ENCODE data around the gene PECR. TPM values are rescaled to one million over a fixed set of nuclear protein-coding genes. Genes with fewer than 3 reads are reported as not detected.

The PECR gene
- total RNA-seq, 1 experiment from 2014 or later = 16.3 TPM

DNA sequence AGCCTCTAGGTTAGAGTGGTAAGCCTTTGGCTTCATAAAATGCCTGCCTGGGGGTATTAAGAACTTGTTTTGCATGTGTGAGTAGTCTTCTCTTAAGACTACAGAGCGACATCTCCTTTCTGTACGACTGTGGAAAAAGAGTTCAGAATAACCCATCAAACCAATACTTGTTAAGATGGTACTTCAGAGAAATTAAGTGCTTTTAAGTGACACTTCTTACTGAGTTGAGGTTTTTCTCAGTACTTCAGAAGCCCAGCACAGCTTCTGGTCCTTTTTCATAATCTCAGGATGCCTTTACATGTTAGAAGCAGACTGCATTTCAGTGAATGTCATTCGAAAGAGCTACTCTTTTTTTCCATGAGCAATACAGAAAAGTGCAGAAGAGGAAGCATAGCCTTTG, 38.4 kb upstream of the PECR start:
- ChIA-PET RAD21 (ENCODE audit: low non-redundant PET in 1 of 2, low total read pairs in 2 of 2, uncharacterized antibody in 2 of 2, unreplicated experiment in 2 of 2) (no interaction called here), CTCF (no interaction called here), POLR2A (no interaction called here)
- Histone ChIP-seq H3K4me2 (ENCODE audit: low read length) (no peak overlapping the region), H3K9me2 (ENCODE audit: insufficient read depth) (no peaks in the 10 kb centered on the region), H3K4me1 (ENCODE audit: control insufficient read depth in 1 of 2, insufficient read depth in 2 of 2, low read length in 2 of 2) (peaks cover 0 to 4% of the 10 kb centered on the region in 2 experiments; a peak in 1 of 4 replicates), H3K9me3 (ENCODE audit: control insufficient read depth in 1 of 2, insufficient read depth in 1 of 2, low read depth in 1 of 2, low read length in 2 of 2) (no peaks in the 10 kb centered on the region), H2AFZ (ENCODE audit: low read depth, low read length, poor library complexity, severe bottlenecking) (no peak overlapping the region), H3K4me3 (replicated peaks in 1 of 2; ENCODE audit: low read depth in 1 of 2, low read length in 2 of 2) (no peak overlapping the region), H3K9ac (ENCODE audit: low read length) (no peak overlapping the region), H3K79me2 (ENCODE audit: insufficient read depth, low read length) (peaks cover 100% of the 10 kb centered on the region), H3K27me3 (ENCODE audit: insufficient read depth, low read length) (no peaks in the 10 kb centered on the region), H3K27ac (ENCODE audit: low read depth, low read length) (no peak overlapping the region), H4K20me1 (ENCODE audit: insufficient read depth) (peaks cover 34% of the 10 kb centered on the region; the same call in 1 of the 2 replicates), H3K36me3 (ENCODE audit: control insufficient read depth in 1 of 2, insufficient read depth in 2 of 2, low read length in 2 of 2) (peaks cover 76 to 90% of the 10 kb centered on the region in 2 experiments)
- DNase-seq (ENCODE audit: low read depth, low spot score) (no peak), ATAC-seq (no peak)
- intact Hi-C loops (cut with micrococcal nuclease) = no loop called here
- TF ChIP-seq YY1 (IDR thresholded peaks at IDR 0.05; ENCODE audit: extremely low read depth, insufficient replicate concordance, low read depth, low read length) (no peak), EZH2phosphoT487 (IDR thresholded peaks at IDR 0.05; ENCODE audit: borderline replicate concordance) (no peak), POLR2A (IDR thresholded peaks at IDR 0.05; ENCODE audit: borderline replicate concordance, extremely low read depth, insufficient read depth, insufficient read length) (no peak)
- no TSS peak for BruUV-seq (replicated peaks)

DNA sequence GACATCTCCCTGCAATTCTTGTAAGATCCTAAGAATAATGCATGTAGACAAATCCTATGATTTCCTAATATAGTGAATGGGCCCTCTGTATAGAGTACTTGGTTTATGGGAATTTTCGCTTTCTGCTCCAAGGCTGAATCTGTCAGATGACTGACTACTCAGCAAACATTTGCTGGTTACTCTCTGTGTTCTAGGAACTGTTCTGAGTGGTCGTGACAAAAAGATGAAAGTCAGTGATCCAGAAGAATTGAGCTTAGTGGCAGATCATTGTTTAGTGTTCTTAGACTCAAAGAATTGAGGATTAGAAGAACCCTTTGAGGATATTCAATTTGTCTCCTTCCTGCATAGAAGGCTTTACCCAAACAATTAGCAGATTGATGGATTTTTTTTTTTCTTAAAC, 37.5 kb upstream of the PECR start:
- POLR2A ChIA-PET = no interaction called here
- no peak overlapping the region for H2AFZ ChIP-seq (ENCODE audit: low read depth, low read length, poor library complexity, severe bottlenecking)
- H4K20me1 ChIP-seq (ENCODE audit: insufficient read depth) = peaks cover 38% of the 10 kb centered on the region; the same call in 1 of the 2 replicates
- ATAC-seq (no peak), DNase-seq (ENCODE audit: low read depth, low spot score) (no peak)
- H3K4me1 ChIP-seq (ENCODE audit: control insufficient read depth in 1 of 2, insufficient read depth in 2 of 2, low read length in 2 of 2) = peaks cover under 1 to 10% of the 10 kb centered on the region in 2 experiments; a peak in 1 of 4 replicates
- H3K4me2 ChIP-seq (ENCODE audit: low read length) = no peak overlapping the region
- H3K9me2 ChIP-seq (ENCODE audit: insufficient read depth) = no peaks in the 10 kb centered on the region
- H3K79me2 ChIP-seq (ENCODE audit: insufficient read depth, low read length) = peaks cover 94% of the 10 kb centered on the region
- no peaks in the 10 kb centered on the region for H3K27me3 ChIP-seq (ENCODE audit: insufficient read depth, low read length)
- no peak overlapping the region for H3K4me3 ChIP-seq (replicated peaks in 1 of 2; ENCODE audit: low read depth in 1 of 2, low read length in 2 of 2)
- CTCF ChIA-PET = no interaction called here
- RAD21 ChIA-PET (ENCODE audit: low non-redundant PET in 1 of 2, low total read pairs in 2 of 2, uncharacterized antibody in 2 of 2, unreplicated experiment in 2 of 2) = no interaction called here
- intact Hi-C loops (cut with micrococcal nuclease) = no loop called here
- no peak overlapping the region for H3K27ac ChIP-seq (ENCODE audit: low read depth, low read length)
- H3K9me3 ChIP-seq (ENCODE audit: control insufficient read depth in 1 of 2, insufficient read depth in 1 of 2, low read depth in 1 of 2, low read length in 2 of 2) = no peaks in the 10 kb centered on the region
- H3K36me3 ChIP-seq (ENCODE audit: control insufficient read depth in 1 of 2, insufficient read depth in 2 of 2, low read length in 2 of 2) = peaks cover 68 to 87% of the 10 kb centered on the region in 2 experiments
- H3K9ac ChIP-seq (ENCODE audit: low read length) = no peak overlapping the region
- BruUV-seq (replicated peaks) = no TSS peak
- no peak for TF ChIP-seq EZH2 (IDR thresholded peaks at IDR 0.05)
- no peak for TF ChIP-seq ZNF274 (IDR thresholded peaks at IDR 0.05; ENCODE audit: low read depth, low read length)
- TF ChIP-seq SRF (IDR thresholded peaks at IDR 0.05; ENCODE audit: low read depth) = no peak
- TF ChIP-seq ELF1 (IDR thresholded peaks at IDR 0.05; ENCODE audit: borderline replicate concordance, low read depth) = no peak
- no peak for TF ChIP-seq SP1 (IDR thresholded peaks at IDR 0.05; ENCODE audit: low read depth)
- no peak for TF ChIP-seq ZFX (IDR thresholded peaks at IDR 0.05)
- TF ChIP-seq CTCF (IDR thresholded peaks at IDR 0.05 in 2 of 3, conservative IDR thresholded peaks at IDR 0.05 in 1 of 3; ENCODE audit: borderline replicate concordance in 1 of 3, insufficient read depth in 1 of 3, low read depth in 2 of 3, low read length in 2 of 3) = no peak
- no peak for TF ChIP-seq CBX3 (IDR thresholded peaks at IDR 0.05; ENCODE audit: low read depth)
- TF ChIP-seq RAD21 (IDR thresholded peaks at IDR 0.05; ENCODE audit: low read depth) = no peak
- TF ChIP-seq CEBPB (IDR thresholded peaks at IDR 0.05; ENCODE audit: low read depth) = no peak
- TF ChIP-seq TCF7L2 (IDR thresholded peaks at IDR 0.05; ENCODE audit: borderline replicate concordance, extremely low read depth, insufficient read depth, insufficient read length) = no peak
- no peak for TF ChIP-seq JUND (IDR thresholded peaks at IDR 0.05)
- TF ChIP-seq POLR2AphosphoS5 (IDR thresholded peaks at IDR 0.05; ENCODE audit: low read depth, low read length) = no peak
- TF ChIP-seq ZBTB33 (IDR thresholded peaks at IDR 0.05; ENCODE audit: extremely low read depth, insufficient replicate concordance, low read length) = no peak
- TF ChIP-seq SIN3A (IDR thresholded peaks at IDR 0.05; ENCODE audit: low read depth) = no peak
